ENCODE results near the gene C2orf68.

DNA sequence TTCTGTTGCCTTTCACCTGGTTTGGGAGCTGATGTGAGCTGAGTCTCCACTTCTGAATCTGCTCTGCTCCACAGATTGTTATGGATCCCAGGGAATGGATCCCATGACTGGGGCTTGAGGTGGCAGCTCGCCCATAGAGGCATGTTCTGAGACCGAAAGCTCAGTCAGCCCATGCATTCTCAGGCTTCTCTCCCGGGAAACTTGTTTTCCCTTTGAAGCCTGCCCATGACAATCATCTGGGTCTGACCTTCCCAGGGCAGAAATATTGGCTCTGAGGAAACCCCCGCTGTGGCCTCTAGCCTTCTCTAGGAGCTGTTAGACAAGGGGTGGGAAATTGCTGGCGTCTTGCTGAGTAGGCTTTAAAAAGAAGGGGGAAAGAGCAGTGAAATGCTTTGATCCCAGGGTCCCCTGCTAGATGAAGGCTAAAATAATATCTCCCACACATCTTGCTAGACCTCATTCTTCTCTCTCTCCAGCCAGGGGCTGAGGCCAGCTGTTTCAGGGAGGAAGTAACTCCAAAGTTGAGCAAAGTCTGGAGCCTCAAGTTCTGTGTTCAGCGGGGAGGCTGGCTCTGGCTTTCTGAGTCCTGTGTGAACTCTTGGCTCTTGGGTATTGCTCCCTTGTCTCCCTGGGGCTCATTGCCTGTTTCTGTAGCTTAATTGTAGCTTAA lies 32.5 kb downstream of the C2orf68 start:
- TF ChIP-seq, protein P1, sequence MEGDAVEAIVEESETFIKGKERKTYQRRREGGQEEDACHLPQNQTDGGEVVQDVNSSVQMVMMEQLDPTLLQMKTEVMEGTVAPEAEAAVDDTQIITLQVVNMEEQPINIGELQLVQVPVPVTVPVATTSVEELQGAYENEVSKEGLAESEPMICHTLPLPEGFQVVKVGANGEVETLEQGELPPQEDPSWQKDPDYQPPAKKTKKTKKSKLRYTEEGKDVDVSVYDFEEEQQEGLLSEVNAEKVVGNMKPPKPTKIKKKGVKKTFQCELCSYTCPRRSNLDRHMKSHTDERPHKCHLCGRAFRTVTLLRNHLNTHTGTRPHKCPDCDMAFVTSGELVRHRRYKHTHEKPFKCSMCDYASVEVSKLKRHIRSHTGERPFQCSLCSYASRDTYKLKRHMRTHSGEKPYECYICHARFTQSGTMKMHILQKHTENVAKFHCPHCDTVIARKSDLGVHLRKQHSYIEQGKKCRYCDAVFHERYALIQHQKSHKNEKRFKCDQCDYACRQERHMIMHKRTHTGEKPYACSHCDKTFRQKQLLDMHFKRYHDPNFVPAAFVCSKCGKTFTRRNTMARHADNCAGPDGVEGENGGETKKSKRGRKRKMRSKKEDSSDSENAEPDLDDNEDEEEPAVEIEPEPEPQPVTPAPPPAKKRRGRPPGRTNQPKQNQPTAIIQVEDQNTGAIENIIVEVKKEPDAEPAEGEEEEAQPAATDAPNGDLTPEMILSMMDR (IDR thresholded peaks at IDR 0.05; ENCODE audit: control extremely low read depth in 1 of 3, insufficient read depth in 1 of 3, low read depth in 1 of 3, low read length in 3 of 3), result no peak
- TF ChIP-seq POLR2A (IDR thresholded peaks at IDR 0.05; ENCODE audit: control extremely low read depth in 1 of 2, low read depth in 2 of 2, low read length in 2 of 2) (no peak), RAD21 (IDR thresholded peaks at IDR 0.05 in 1 of 2, conservative IDR thresholded peaks at IDR 0.05 in 1 of 2; ENCODE audit: low read depth in 2 of 2, low read length in 2 of 2) (no peak), BACH1 (IDR thresholded peaks at IDR 0.05; ENCODE audit: low read length) (no peak), POLR2AphosphoS5 (IDR thresholded peaks at IDR 0.05; ENCODE audit: low read depth, low read length) (no peak), HDAC6 (IDR thresholded peaks at IDR 0.05; ENCODE audit: low read depth, low read length) (no peak), BRCA1 (IDR thresholded peaks at IDR 0.05; ENCODE audit: low read depth, low read length) (no peak), EP300 (IDR thresholded peaks at IDR 0.05; ENCODE audit: borderline replicate concordance in 1 of 2, low read depth in 2 of 2, low read length in 2 of 2) (no peak), CBX8 (IDR thresholded peaks at IDR 0.05; ENCODE audit: borderline replicate concordance, low read depth, low read length) (no peak), EZH2 (IDR thresholded peaks at IDR 0.05; ENCODE audit: low read depth, low read length, severe bottlenecking) (no peak), GABPA (IDR thresholded peaks at IDR 0.05; ENCODE audit: borderline replicate concordance, insufficient read depth, low read length) (no peak), CHD2 (IDR thresholded peaks at IDR 0.05; ENCODE audit: low read length) (no peak), SIN3A (conservative IDR thresholded peaks at IDR 0.05 in 1 of 2, IDR thresholded peaks at IDR 0.05 in 1 of 2; ENCODE audit: low read depth in 1 of 2, low read length in 2 of 2) (no peak)
- TF ChIP-seq, protein P2, sequence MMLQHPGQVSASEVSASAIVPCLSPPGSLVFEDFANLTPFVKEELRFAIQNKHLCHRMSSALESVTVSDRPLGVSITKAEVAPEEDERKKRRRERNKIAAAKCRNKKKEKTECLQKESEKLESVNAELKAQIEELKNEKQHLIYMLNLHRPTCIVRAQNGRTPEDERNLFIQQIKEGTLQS (IDR thresholded peaks at IDR 0.05; ENCODE audit: insufficient read depth, low read depth, low read length), result no peak
